NCI-H446 (cell line): ENCODE results near the gene COTL1.
"Not testable (repeated sequence)": the region's sequence is repeated elsewhere in the genome, so short reads cannot be mapped to it uniquely, and the experiment has no call there.

Experiments used
- DNase-seq, 2 experiments: peaks; one replicate each; lab custom pipeline; 2025; lab: John Stamatoyannopoulos, UW

COTL1 gene

DNA sequence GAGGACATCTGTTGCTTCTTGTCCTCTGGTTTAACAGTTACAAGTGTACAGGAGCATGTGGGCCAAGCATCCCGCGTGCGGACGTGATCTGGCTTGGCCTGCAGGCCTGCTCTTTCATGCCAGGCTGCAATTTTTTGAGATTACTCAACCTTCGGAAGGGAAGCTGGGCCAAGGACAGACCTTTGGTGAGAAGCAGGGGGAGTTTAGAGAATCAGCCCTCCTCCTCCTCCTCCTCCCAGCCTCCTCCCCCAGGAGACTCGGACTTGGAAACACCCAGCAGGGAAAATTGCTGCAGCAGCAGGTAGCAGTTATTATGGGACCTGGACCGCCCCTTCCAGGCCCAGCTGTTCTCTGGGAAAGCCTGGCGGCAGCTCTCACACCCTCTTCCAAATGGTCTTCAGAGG is 25.3 kb upstream of the COTL1 start:
- DNase-seq, result peak; percentile 47 to 91

DNA sequence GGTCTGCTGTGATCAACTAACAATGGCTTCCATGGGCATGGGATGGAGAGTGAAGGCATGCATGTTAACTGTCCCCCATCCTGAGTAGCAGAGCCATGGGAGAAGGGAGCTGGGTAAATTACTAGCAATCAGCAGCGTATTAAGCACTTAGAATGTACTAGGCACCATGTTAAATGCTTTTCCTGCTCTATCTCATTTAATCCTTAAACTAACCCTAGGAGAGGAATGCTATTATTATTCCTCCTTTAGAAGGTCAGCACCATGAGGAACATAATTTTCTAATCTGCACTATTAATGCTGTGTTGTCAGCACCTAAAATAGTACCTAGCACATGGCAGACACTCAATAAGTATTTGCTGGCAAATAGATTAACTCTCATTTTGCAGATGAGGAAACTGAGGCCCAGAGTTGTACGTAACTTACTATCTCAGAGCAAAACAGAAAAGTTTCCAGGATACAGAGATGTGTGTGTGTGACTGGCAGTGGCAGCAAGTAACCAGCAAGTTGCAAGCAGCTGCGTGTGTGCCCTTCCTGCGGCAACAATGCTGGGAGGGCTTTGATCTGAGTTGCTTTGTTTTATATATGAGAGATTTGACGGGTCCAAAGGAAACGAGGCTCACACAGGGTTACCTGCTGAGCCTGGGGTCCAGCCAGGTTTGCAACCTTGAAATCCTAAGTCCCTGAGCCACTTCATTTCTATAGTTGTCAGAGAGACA is 23.9 kb upstream of the COTL1 start:
- no peak for DNase-seq

DNA sequence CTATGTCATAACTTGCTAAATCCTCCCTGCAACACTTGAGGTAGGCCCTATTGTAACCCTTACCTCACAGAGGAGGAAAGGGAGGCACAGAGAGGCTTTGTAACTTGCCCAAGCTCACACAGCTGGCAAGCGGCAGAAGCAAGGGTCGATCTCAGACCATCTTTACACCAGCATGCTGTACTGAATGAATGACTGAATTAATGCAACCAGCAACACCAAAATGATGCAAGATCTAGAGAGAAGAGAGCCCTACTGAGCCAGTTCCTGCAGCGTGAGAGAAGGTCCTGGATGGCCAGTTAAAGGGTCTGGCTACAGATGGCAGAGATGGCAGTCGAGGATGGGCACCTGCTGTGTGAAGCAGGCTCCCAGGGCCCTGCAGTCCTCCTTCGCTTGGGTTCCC is 22.3 kb upstream of the COTL1 start:
- DNase-seq, result no peak

DNA sequence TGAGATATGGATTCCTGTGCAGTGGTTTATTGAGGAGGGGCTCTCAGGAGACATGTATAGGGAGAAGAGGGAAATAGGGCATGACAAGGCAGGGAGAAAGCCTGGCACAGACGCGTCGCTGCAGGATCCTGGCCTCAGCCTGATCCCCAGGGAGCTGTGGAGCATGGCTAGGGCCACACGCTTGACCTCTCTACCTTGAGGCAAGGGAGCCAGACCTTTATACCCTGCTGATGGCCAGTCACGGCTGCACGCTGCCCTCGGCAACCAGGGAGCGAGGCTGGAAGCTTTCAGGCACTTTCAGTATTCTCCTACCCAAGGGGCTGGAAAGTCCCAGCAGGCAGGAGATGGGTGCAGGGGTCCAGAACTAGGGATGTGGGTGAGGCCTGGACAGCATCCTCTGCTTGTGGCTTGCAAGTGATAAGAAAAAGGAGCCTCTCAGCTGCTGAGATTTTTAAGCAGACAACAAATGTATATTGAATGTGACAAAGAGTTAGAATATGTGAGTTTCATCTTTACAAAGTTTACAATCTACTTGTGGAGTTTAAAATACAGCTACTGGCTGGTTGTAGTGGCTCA is 20.4 kb upstream of the COTL1 start:
- DNase-seq, result no peak

DNA sequence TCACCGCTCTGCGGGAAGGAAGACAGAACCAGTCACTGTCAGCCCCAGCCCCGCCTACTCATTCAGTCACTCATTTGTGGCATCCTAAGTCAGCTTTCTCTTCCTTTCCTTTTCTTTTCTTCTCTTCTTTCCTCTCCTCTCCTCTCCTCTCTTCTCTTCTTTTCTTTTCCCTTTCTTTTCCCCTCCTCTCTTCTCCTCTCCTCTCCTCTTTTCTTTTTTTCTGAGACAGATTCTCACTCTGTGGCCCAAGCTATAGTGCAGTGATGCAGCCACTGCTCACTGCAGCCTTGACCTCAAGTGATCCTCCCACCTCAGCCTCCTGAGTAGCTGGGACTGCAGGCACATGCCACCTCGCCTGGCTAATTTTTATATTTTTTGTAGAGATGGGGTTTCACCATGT is 19.8 kb upstream of the COTL1 start:
- no peak for DNase-seq

DNA sequence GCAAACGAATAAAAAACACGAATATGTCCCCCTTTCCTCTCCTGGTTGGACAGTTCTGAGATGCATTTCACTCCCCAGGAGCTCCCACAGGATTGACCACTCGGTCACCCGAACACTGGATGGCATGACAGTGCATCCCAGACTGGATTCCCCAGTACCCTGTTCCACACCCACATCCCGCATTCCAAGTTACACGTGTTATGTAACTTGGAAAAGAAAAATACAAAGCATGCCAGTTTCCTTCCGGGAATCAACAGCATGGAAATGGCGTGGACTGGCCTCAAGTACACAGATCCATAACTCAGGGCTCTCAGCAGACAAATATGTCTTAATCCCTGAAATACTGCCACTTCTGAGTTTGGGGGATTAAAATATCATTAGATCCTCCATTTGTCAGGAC is 17.8 kb upstream of the COTL1 start:
- DNase-seq, result no peak

DNA sequence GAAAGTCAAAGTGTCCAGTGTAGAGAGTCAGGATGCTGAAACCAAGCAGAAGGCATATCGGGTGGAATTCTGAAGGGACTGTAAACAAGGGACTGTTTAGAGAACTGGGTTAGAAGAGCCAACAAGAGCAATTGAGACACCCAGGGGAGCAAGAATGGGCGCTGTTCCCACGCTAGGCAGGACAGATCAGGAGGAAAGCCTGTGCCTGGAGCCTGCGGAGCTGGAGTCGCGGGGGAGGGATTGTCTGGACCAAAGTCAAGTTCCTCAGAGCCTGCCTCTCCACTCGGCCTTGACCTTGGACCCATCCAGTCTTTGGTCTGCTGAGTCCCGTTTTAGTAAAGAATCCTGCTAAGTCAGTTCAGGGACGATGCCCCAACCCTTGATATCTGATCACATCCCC is 15.7 kb upstream of the COTL1 start:
- peak in 1 of 2 experiments; percentile 71 for DNase-seq

DNA sequence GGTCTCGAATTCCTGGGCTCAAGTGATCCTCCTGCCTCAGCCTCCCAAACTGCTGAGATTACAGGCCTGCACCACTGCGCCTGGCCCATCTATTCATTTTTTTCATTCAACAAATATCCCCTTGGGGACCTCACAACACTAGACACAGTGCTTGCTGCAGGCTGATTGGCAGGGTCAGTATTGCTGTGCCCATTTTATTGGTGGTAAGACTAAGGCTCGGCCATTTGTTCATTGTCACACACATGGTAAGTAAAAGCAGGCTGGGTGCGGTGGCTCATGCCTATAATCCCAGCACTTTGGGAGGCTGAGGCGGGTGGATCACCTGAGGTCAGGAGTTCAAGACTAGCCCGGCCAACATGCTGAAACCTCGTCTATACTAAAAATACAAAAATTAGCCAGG is 15.0 kb upstream of the COTL1 start:
- not testable (repeated sequence) for DNase-seq

DNA sequence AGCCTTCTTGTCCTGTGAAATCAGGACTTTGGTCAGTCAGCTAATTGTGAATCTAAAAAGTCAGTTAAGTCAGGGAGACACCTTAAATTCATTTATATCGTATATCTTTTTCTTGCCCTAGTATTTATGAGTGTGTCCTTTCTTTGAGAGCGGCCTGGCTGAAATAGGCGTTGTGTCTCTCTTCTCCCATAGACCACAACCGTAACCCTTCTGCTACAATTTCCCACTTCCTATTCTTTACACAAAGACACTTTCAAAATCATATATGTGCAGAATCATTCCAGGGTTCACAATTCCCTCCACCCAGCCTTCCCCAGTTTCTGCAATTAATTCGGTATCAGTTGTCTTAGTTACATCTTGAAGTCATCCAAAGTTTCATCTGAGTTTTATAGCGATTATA is 14.0 kb upstream of the COTL1 start:
- no peak for DNase-seq

DNA sequence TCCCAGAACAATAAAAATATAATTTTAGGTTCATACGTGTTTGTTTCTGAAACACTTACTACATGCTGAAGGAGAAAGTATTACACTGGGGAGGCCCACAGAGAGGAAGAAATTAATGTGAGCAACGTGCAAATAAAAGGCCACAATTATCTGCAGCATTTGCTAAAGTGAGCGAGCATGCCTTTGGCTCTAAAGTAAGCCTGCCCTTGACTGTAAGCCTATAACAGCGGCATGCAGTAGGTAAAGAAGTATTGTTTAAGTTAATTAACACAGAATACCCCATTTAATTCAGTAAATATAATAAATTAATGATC is 13.2 kb upstream of the COTL1 start:
- no peak for DNase-seq

DNA sequence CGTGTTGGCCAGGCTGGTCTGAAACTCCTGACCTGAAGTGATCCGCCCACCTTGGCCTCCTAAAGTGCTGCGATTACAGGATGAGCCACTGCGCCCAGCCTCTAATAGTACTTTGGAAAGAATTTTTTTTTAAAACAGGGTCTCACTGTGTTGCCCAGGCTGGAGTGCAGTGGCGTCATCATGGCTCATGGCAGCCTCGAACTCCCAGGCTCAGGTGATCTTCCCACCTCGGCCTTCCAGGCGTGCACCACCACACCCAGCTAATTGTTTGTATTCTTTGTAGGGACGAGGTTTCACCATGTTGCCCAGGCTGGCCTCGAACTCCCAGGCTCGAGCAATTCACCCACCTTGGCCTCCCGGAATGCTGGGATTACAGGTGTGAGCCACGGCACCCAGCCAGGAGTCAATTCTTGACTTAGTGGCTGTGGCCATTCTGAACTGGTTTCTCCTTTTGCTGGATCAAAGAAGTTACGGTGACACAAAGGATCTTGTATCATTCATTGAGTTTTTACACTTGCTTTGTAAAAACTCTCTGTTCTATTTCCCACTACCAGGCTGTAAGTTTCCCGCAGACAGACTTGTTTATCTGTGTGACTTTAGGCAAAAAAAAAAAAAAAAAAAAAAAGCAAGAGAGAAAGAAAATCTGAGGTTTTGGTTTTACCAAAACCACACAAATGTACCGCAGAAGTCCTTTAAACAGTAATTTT is 12.7 kb upstream of the COTL1 start:
- no peak for DNase-seq

DNA sequence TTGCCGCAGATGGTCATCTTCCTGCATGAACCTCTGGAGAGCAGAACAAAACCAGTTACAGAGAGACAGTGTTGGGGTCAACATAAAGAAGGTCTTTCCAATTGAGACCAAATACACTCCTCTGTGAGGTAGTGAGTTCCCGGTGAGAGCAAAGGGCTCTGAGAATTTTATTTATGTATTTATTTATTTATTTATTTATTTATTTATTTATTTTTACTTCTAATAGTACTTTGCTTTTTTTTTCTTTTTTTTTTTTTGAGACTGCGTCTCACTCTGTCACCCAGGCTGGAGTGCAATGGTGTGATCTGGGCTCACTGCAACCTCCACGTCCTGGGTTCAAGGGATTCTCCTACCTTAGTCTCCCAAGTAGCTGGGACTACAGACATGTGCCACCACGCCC is 12.1 kb upstream of the COTL1 start:
- no peak for DNase-seq

DNA sequence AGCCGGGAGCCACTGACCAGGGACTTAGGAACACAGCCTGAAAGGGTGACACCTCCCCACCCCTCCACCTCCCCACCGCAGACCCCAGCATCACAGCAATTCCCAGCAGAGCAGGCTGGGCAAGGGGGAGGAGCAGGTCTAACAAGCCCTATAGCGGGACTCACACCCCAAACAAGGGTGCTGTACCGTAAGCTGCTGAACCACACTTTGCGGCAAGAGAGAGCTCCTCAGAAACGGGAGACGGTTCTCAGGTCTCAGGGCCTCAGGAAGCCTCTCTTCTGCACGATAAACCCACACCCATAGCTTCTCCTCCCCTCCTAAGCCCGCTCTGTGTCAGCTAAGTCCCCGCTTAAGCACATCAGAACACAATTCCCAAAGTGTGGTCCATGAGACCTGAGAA is 11.7 kb upstream of the COTL1 start:
- no peak for DNase-seq

DNA sequence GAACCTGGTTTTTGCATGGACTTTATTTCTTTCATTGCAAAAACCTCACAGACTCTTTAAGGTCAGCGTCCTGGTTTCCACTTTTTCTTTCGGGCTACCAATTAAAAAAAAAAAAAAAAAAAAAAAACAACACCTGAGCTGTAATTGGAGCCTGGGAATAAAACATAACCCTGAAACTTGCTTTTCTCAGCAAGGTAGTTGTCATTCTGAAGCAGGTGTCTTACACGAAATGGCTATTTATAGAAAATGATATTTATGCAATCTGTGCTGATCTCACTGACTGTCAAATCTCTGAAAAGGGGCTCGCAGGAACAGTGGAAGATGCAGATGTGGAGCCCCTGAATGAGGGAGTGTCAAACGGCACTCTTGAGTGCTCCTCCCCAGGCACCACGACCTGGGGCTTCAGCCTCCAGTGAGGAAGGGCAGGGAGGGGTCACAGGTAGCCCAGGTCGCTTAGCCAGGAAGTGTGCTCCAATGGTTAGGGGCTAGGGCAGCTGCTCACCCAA is 10.4 kb upstream of the COTL1 start:
- no peak for DNase-seq

DNA sequence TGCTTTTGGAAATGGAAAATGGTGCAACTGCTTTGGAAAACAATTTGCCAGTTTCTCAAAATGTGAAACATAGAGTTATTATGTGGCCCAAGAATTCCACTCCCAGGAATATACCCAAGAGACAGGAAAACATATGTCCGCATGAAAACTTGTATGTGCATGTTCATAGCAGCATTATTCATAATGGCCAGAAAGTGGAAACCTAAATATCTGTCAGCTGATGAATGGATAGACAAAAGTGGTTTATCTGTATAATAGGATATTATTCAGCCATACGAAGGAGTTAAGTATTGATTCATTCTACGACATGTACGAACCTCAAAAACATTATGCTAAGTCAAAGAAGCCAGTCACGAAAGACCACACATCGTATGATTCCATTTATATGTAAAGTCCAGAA is 7.7 kb upstream of the COTL1 start:
- no peak for DNase-seq

DNA sequence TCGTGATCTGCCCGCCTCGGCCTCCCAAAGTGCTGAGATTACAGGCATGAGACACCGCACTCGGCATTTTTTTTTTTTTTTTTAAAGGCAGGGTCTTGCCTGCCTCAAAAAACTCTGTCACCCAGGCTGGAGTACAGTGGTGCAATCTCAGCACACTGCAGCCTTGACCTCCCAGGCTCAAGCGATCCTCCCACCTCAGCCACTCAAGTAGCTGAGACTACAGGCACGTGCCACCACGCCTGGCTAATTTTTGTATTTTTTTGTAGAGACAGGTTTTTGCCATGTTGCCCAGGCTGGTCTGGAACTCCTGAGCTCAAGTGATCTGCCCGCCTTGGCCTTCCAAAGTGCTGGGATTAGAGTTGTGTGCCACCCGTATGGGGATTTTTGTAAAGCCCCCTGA is 3.0 kb upstream of the COTL1 start:
- DNase-seq, result not testable (repeated sequence)

DNA sequence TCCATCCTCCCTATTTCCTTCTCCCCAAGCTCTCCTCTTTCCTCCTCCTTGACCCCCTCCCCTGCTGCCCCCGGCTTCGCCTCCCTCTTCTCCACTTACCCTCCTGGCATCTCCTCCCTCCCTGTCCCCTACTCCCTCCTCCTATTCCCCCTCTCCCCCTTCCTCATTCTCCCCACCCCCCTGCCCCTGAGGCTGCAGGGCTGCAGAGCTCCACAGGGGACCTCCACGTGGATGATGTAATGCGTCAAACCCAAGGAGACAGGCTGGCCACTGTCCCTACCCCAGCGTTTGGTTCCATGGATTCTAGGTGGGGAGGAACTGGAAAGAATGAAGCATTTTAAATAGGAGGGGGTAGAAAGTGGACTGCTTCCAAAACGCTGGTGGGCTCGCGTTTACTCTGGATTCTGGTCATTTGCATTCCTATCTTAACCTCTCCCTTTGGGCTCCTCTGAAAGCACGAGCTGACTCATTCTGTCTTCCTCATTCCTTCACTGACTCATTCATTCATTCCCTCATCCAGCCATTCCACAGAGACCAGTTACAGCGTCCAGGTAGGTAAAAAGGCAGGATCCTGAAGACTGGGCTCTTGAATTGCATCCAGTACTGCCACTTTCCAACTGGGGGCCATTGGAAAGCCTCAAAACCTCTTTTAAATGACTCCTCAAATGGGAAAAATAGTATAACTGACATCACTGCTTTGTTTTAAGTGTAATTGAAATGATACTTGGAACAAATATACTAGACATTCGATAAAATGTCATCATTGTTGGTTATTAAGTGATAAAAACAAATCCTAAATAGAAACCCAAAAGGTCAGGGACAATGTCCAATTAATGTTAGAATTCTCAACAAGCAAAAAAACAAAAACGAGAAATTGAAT is 943 bp upstream of the COTL1 start:
- no peak for DNase-seq

DNA sequence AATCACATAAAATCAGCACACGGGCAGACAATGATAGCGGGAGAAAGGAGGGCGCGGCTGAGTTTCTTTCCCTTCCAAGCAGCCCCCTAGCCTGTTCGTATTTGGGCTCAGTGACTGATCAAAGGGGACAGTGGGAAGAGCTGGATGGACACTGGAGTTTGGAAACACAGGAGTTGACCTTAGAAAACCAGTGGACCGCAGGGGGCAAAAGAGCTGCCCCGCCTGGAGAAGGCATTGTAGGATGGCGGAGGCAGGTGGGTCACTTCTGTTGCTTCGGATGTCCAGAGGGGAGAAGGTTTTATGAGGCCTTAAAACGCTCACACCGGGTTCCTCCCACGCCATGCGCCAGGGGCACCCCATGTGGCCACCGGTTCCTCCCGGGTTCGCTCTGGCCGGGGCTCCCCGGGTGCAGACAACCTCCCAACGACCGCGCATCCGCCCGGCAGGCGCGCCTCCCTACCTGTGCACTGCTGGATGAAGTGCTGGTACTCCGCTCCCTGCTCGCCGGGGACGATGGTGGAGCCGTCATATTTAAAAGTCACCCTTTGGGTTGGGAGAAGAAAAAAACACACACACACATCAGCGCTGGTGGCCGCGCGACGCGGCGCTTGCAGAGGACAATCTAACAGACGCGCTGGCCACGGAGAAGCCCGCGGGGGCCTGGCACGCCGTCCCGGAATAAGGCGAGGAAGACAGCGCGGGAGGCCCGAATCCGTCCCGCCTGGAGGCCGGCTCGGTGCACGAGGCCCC is 662 bp downstream of the COTL1 start:
- DNase-seq, result no peak

DNA sequence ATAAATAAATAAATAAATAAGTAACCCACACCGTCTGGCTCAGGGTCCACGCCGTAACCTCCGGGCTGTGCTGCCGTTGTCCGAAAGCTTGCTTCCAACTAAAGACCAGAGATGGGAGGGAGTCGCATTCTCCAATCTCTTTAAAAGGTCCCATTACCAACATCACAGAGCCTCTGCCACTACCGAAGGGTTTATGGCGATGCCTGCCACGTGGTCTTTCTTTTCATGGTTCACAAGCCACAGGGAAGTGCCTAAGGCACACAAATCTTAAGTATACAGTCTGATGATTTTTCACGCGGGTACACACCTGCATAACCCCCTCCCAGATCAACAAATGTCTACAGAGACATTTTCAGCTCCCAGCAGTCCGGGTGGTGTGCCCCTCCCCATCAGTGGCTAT is 1.4 kb downstream of the COTL1 start:
- DNase-seq, result no peak

DNA sequence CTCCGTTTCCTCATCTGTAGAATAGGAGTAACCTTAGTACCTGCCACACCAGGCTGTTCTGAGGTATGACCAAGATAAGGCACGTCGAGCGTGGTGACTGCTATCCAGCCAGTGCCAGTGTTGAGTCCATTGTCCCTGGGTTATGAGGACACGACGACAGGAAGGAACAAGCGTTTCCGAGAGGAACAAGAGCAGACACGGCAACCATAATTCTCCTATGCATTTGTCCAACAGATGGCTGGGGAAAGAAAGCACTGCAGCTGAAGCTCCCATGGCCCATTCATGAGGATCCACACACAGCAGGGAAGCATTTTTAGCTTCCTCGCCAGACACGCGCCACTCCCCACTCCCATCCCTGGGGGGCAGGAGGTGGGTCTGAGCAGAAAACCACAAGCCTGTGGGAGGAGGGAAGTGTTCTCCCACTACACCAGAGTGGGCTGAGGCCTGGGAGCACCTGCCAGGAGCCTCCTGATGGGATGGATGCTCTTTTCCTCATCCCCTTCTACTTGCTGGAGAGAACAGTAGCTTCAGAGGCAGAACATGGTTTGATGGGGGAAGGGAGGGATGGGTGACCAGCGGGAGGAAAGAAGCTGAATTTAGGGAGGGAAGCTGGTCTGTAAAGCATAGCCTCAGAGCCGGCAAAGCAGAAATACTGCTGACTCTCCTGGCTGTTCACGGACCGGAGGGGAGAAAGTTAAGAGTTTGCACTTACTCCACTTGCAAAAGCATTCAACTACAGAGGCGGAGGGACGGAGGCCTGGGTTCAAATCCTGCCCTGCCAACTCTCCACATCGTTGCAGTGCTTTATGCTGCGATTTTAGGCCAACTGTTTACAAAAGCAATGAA is 2.7 kb downstream of the COTL1 start:
- DNase-seq, result no peak

DNA sequence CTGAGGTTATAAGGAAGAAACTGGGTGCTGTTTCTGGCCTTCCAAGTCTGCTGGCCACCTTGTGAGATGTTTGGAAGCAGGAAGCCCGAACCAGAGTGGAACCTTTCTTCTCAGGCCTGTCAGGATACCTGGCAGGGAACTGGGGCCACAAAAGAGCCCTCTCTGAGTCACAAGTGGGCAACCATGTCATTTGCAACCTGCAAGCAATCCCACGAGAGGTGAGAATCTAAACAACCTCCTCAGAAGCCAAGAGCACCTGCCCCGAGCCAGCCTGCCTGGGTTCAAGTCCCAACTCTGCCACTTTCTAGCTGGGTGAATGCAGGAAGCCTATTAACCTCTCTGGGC is 3.3 kb downstream of the COTL1 start:
- DNase-seq, result no peak
